Upper lobe of left lung (tissue), 4 donors: ENCODE measurements around the gene NRIP3.

ENCODE experiments used
- POLR2A ChIP-seq, 4 donors: fragments of 450-650 bp; IDR thresholded peaks; one replicate each; pipeline ENCODE4 v1.5.1; 2016 to 2017; ENCODE audit warnings: antibody characterized with exemption in 4 of 4, mild to moderate bottlenecking in 2 of 4
- POLR2AphosphoS5 ChIP-seq, 2 donors: sonication (generic); formaldehyde crosslinking; IDR thresholded peaks; one replicate each; pipeline ENCODE4 v1.5.1; 2017; ENCODE audit warnings: antibody characterized with exemption in 2 of 2
- TF ChIP-seq, protein P1 (sequence below), 6 experiments: fragments of 450-650 bp in 4 of 6; fragments of 200-600 bp in 2 of 6; sonication (generic) in 2 of 6; IDR thresholded peaks; one replicate each; pipeline ENCODE4 v1.5.1; 2016 to 2019; ENCODE audit warnings: antibody characterized with exemption in 6 of 6

DNA sequence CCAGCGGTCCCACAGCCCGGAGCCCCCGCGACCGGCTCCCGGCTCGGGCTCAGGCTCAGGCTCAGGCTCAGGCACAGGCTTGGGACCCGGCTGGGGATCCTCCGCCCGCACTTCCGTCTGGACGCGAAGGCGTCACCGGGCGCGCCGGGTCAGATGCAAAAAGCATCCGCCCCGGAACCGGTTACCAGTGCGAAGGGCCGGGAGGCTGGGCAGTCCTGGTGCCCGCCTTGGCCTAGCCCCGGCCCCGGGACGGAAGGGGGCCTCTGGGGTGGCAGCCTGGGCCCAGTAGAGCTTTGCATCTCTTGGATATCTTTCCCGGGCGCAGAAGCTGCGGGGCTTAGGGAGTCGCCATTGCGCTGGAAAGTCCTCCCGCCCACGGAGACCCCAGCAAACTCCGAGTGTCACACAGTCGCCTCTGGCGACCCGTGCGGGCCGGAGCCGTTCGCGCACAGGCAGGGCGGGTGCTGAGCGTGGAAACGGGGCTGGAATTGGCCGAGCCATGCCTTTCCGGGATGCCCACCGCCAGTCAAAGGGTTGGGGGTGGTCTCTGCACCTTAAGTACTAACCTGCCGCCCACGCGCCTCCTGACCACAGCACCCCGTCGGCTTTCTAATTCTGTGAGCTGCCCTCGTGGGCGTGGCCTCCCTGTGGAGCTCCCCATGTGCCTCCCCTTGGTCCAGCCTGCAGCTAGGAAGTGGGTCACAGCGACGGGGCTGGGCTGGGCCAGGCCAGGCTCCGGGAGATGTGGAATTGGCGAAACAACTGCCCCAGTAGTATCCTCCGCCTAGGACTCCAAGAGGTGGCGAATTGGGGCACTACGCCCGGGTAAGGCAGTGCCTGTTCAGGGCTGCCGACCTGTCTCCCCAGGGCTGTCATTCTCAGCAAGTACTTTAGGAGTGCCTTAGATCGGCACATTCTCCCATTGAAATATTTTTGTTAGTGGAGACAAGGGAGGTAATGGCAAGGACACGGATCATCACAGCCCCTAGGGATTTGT, 39.2 kb downstream of the NRIP3 start, which contains the start of gene TMEM9B:
- TF ChIP-seq POLR2A (IDR thresholded peaks at IDR 0.05) (peak in 3 of 4 donors; percentile 78 to 96 (median 92)), POLR2AphosphoS5 (IDR thresholded peaks at IDR 0.05) (peak; percentile 89 to 92)
- TF ChIP-seq, protein P1, sequence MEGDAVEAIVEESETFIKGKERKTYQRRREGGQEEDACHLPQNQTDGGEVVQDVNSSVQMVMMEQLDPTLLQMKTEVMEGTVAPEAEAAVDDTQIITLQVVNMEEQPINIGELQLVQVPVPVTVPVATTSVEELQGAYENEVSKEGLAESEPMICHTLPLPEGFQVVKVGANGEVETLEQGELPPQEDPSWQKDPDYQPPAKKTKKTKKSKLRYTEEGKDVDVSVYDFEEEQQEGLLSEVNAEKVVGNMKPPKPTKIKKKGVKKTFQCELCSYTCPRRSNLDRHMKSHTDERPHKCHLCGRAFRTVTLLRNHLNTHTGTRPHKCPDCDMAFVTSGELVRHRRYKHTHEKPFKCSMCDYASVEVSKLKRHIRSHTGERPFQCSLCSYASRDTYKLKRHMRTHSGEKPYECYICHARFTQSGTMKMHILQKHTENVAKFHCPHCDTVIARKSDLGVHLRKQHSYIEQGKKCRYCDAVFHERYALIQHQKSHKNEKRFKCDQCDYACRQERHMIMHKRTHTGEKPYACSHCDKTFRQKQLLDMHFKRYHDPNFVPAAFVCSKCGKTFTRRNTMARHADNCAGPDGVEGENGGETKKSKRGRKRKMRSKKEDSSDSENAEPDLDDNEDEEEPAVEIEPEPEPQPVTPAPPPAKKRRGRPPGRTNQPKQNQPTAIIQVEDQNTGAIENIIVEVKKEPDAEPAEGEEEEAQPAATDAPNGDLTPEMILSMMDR (IDR thresholded peaks at IDR 0.05): peak in 2 of 6 experiments; percentile 15 to 17
